SK-N-DZ (cell line): ENCODE data around the gene ORAI1.
"Not testable (repeated sequence)": the region's sequence is repeated elsewhere in the genome, so short reads cannot be mapped to it uniquely, and the experiment has no call there.

Experiments used
- DNase-seq: peaks from one replicate; pipeline ENCODE4 v3.0.0-alpha.2; 2015; ENCODE audit warnings: low spot score

ORAI1 gene

GRCh38 chr12:121648458-121649028 is 22.2 kb downstream of the ORAI1 start:
- DNase-seq: no peak

- DNase-seq: no peak
Measured at GRCh38 chr12:121649322-121649721, 23.0 kb downstream of the ORAI1 start.

DNA sequence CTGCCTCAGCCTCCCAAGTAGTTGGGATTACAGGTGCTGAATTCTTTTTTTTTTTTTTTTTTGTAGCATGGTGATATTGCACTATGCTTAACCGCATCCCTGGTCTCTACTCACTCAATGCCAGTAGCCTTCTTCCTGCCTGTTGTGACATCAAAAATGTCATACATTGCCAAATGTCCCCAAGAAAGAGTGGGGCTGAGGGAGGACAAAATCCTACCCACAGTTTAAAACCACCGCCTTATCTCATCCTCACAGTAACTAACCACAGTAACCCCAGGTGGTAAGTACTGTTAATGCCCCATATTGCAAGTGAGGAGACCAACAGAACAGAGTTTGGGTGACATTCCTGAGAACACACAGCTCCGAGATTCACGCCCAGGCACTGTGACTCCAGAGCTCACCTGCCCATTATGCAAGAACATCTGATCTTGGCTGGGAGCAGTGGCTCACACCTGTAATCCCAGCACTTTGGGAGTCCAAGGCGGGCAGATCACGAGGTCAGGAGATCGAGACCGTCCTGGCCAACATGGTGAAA is 23.6 kb downstream of the ORAI1 start:
- DNase-seq: no peak

GRCh38 chr12:121651320-121651719 is 25.0 kb downstream of the ORAI1 start:
- DNase-seq: no peak

GRCh38 chr12:121652767-121653497 is 26.6 kb downstream of the ORAI1 start:
- no peak for DNase-seq

DNA sequence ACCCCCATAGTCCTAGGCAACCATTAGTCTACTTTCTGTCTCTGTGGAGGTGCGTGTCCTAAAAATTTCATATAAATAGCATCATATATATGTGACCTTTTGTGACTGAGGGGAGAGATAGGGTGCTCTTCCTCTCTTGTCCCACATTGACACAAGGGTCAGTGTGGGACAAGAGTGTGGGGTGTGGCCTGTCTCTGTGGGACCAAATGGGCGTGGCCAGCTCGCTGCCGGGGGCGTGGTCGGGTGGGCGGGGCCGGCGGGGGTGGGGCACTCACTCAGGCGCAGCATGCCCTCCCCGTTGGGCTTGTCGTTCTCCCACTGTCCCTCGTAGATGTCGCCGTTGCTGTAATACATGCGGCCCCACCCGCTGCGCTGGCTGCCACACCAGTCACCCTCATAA is 27.7 kb downstream of the ORAI1 start:
- no peak for DNase-seq

- no peak for DNase-seq
Measured at GRCh38 chr12:121656122-121656521, 29.8 kb downstream of the ORAI1 start.

GRCh38 chr12:121657305-121658008 is 31.1 kb downstream of the ORAI1 start:
- peak; percentile 68 for DNase-seq

- not testable (repeated sequence) for DNase-seq
Measured at GRCh38 chr12:121661353-121662105, 35.2 kb downstream of the ORAI1 start.

DNA sequence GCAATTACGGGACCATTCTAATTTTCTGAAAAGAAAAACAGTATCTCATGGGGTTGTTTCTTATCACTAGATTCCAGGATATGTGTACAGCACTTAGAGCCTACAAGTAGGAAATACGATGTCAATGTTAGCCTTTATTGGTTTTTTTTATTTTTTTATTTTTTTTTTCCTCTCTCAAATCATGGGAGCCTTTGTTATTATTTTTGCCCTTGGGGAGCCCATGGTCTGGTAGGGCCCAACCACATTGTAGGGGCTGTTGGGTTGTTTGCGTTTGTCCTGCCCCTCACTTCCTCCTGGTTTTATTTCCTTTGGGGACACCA is 37.2 kb downstream of the ORAI1 start:
- DNase-seq: no peak

DNA sequence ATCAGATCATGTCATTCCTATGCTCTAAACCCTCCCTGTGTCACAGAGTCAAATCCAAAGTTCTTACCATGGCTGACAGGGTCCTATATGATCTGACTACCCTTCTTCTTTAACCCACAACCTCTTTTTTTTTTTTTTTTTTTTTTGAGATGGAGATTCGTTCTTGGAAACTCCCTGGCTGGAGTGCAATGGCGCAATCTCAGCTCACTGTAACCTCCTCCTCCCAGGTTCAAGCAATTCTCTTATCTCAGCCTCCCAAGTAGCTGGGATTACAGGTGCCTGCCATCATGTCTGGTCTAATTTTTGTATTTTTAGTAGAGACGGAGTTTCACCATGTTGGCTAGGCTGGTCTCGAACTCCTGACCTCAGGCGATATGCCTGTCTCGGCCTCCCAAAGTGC is 40.5 kb downstream of the ORAI1 start:
- not testable (repeated sequence) for DNase-seq

DNA sequence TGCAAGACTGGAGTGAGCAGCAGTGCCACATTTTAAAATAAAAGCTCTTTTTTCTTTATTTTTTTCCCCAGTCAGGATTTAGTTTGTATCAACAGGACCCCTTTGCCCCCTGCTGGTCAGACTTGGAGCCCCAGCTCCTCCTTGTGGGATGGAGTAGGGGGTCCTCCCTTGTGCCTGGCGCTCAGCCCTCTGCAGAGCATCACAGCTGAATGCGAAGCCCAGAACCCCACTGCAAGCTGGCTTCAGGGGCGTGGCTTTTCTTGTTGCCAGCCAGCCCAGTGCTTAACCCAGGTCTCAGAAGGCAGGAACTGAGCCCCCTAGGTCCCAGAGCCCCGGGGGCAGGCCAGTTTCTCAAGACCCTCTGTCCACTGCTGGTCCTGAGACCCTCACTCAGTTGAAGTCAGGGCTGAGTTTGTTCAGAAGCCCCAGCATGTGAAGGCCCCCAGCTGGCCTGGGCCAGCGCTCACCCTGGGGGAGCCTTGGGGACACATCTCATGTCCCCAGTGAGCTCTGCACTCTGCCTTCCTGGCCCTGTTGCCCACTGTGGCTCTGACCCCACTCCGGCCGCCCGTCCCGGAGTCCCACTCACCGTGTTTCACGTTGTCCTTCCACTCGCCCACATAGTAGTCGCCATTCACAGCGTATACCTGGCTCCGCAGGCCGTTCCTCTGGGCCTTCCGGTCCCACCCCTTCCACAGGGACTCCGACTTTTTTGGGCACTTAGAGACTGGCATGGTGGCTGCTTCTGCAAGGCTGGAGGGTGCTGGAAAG is 42.6 kb downstream of the ORAI1 start:
- peak; percentile 85 for DNase-seq

DNA sequence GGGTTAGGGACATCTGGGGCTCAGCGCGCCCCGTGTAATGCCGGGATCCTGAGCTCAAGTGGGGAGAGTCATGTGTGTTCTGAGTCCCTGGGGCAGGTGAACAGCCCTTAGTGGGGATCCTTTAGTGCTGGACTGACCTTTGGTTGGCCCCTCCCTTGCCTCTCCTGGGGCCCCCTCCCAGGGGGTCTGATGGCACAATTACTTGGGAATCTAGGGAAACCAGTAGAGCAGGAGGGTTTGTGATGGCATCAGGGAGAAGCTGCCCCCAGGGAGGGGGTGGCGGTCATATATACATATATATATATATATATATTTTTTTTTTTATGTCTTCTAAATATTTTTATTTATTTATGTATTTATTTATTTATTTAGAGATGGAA is 43.2 kb downstream of the ORAI1 start, which contains the start of gene MORN3:
Gene MORN3, minus strand, starts transcription at position 134 of the 380 bp plus-strand sequence. CDS start 171 bp downstream, outside the sequence.
- DNase-seq: no peak

GRCh38 chr12:121673013-121673511 is 46.7 kb downstream of the ORAI1 start:
- DNase-seq: no peak

DNA sequence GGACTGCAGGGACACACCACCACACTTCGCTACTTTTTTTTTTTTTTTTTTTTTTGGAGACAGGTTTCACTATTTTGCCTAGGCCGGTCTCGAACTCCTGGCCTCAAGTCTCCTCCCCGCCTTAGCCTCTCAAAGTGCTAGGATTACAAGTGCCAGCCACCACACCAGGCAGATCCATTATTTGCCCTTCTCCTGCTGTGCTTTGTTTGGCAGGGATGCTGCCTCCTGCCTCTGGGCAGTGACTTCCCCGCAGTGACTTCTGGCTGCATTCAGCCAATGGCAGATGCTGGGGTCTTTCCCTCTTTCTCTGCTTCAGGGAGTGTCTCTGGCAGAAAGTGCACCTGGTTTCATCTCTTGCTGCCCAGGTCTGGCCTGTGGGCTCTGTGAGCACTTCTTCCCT is 49.9 kb downstream of the ORAI1 start:
- DNase-seq: no peak

GRCh38 chr12:121678305-121678704 is 52.0 kb downstream of the ORAI1 start:
- DNase-seq: no peak

GRCh38 chr12:121678716-121679300 is 52.5 kb downstream of the ORAI1 start:
- DNase-seq: no peak

GRCh38 chr12:121679661-121680197 is 53.4 kb downstream of the ORAI1 start:
- not testable (repeated sequence) for DNase-seq

GRCh38 chr12:121688966-121689365 is 62.6 kb downstream of the ORAI1 start:
- DNase-seq: no peak

GRCh38 chr12:121689430-121689829 is 63.1 kb downstream of the ORAI1 start:
- DNase-seq: no peak
